ENCODE data around the gene CD36.

- no peak for TF ChIP-seq ZNF232 (CRISPR knock-in tag; IDR thresholded peaks at IDR 0.05)
- TF ChIP-seq, protein P1, sequence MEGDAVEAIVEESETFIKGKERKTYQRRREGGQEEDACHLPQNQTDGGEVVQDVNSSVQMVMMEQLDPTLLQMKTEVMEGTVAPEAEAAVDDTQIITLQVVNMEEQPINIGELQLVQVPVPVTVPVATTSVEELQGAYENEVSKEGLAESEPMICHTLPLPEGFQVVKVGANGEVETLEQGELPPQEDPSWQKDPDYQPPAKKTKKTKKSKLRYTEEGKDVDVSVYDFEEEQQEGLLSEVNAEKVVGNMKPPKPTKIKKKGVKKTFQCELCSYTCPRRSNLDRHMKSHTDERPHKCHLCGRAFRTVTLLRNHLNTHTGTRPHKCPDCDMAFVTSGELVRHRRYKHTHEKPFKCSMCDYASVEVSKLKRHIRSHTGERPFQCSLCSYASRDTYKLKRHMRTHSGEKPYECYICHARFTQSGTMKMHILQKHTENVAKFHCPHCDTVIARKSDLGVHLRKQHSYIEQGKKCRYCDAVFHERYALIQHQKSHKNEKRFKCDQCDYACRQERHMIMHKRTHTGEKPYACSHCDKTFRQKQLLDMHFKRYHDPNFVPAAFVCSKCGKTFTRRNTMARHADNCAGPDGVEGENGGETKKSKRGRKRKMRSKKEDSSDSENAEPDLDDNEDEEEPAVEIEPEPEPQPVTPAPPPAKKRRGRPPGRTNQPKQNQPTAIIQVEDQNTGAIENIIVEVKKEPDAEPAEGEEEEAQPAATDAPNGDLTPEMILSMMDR (IDR thresholded peaks at IDR 0.05) = no peak
- no peak for TF ChIP-seq ZNF396 (CRISPR knock-in tag; IDR thresholded peaks at IDR 0.05; ENCODE audit: borderline replicate concordance)
- no peak for TF ChIP-seq CBFB (CRISPR knock-in tag; IDR thresholded peaks at IDR 0.05; ENCODE audit: low read depth)
- no peak for TF ChIP-seq MLX (CRISPR knock-in tag; IDR thresholded peaks at IDR 0.05)
Measured at GRCh38 chr7:80676404-80676803, 38.0 kb downstream of the CD36 start.

Measured in WTC11 (cell line).